SHP77 (cell line): Measurements from ENCODE around the gene KCTD20.

Source experiments
- DNase-seq, 2 experiments: peaks; one replicate each; lab custom pipeline; 2025; lab: John Stamatoyannopoulos, UW

The KCTD20 gene

GRCh38 chr6:36539814-36540568 is 97.2 kb downstream of the KCTD20 start:
- DNase-seq = no peak
